Psoas muscle (tissue), 8 donors: ENCODE measurements around the gene C19orf53. TPM values are rescaled to one million over a fixed set of nuclear protein-coding genes. Genes with fewer than 3 reads are reported as not detected.

Experiments
- ATAC-seq, 4 donors: fragments of 200-7000 bp; cut with Tn5 transposase; one replicate each; pipeline ENCODE4 v1.9.1; 2020; ENCODE audit warnings: moderate library complexity in 3 of 4, mild to moderate bottlenecking in 2 of 4
- DNase-seq, 2 donors: peaks; one replicate each; pipeline ENCODE4 v3.0.0-alpha.2; 2020
- H3K27ac ChIP-seq: fragments of 200-600 bp; one replicate; pipeline ENCODE4 v1.8.0; 2022
- H3K27me3 ChIP-seq, 3 donors: fragments of 200-600 bp in 1 of 3; one replicate each; pipeline versions ENCODE4 v1.6.1 to v1.8.0; 2013 to 2022; ENCODE audit warnings: low read length in 2 of 3, mild to moderate bottlenecking in 2 of 3, moderate library complexity in 1 of 3; ENCODE audit not compliant: insufficient read depth in 3 of 3
- H3K36me3 ChIP-seq, 2 donors: fragments of 200-600 bp in 1 of 2; one replicate each; pipeline versions ENCODE4 v1.6.1 to v1.8.0; 2013 to 2022; ENCODE audit warnings: low read depth in 1 of 2, mild to moderate bottlenecking in 1 of 2, moderate library complexity in 1 of 2; ENCODE audit not compliant: insufficient read depth in 1 of 2
- H3K4me1 ChIP-seq: fragments of 200-600 bp; one replicate; pipeline ENCODE4 v1.8.0; 2022
- H3K4me3 ChIP-seq: fragments of 200-600 bp; one replicate; pipeline ENCODE4 v1.8.0; 2022; ENCODE audit warnings: mild to moderate bottlenecking
- H3K9me3 ChIP-seq: fragments of 200-600 bp; one replicate; pipeline ENCODE4 v1.8.0; 2022
- CTCF ChIP-seq: fragments of 200-600 bp; IDR thresholded peaks from one replicate; pipeline ENCODE4 v1.8.0; 2022; ENCODE audit warnings: antibody characterized with exemption
- WGBS, 3 donors: extraction: QIAGEN DNeasy Blood & Tissue Kit; methylation state at CpG; one replicate each; pipeline versions ENCODE4 v1.1.6 to v1.1.7; 2013; 5-methylcytosine and 5-hydroxymethylcytosine counted together
- intact Hi-C, 2 donors: fragments of 100-400 bp; cut with DNase I; formaldehyde crosslinking; loops; one replicate each; pipeline versions ENCODE4 v1.11.0 to v1.14.2; 2022
- polyA plus RNA-seq, 3 donors: library from polyadenylated mRNA; stranded (reverse); fragments of 200-250 nt; gene quantifications; one replicate each; pipeline ENCODE4 v1.2.3, GENCODE V29; 2013
- total RNA-seq, 4 donors: library from RNA; stranded (reverse); fragmentation: NEBNext Ultra II Directional in 2 of 4; extraction: Animal tissue kit (Norgen Biotek cat#: 25700) in 2 of 4; gene quantifications; one replicate each; pipeline versions ENCODE4 v1.2.1 to v1.2.4, GENCODE V29; 2021 to 2023
- donor health status: healthy with polysubstance abuse.
- donor health status: DM: no; HTN: no; CAD: no; lungs with moderate emphysema.
- donor health status: Bipolar disorder and iron deficiency.
- donor health status: healthy.
- donor health status: DM: yes; HTN: yes; CAD: no.
- donor health status: DM: no; HTN: no; CAD: no.
- donor health status: DM: no; HTN: no; CAD: no.
- donor health status: DM: yes; HTN: yes; CAD: no.

Gene C19orf53
- total and polyA plus RNA-seq, 7 donors: 88.9 to 196 (median 109) TPM

GRCh38 chr19:13741893-13742292 is 32.4 kb upstream of the C19orf53 start:
- H3K36me3 ChIP-seq: no peaks in the 10 kb centered on the region
- H3K27ac ChIP-seq: no peak overlapping the region
- 94 to 97% (median 97%) methylated on average over 2 of the region's 2 CpGs for WGBS, 3 donors
- TF ChIP-seq CTCF: no peak
- no peak overlapping the region for H3K4me3 ChIP-seq
- intact Hi-C loops: no loop called here
- ATAC-seq (no peak), DNase-seq (no peak)
- no peaks in the 10 kb centered on the region for H3K9me3 ChIP-seq
- no peaks in the 10 kb centered on the region for H3K27me3 ChIP-seq
- no peaks in the 10 kb centered on the region for H3K4me1 ChIP-seq

GRCh38 chr19:13742756-13743155 is 31.5 kb upstream of the C19orf53 start:
- Histone ChIP-seq H3K4me3 (no peak overlapping the region), H3K36me3 (no peaks in the 10 kb centered on the region), H3K27ac (no peak overlapping the region), H3K27me3 (no peaks in the 10 kb centered on the region), H3K4me1 (no peaks in the 10 kb centered on the region), H3K9me3 (no peaks in the 10 kb centered on the region)
- ATAC-seq (no peak), DNase-seq (no peak)
- intact Hi-C loops: no loop called here
- no peak for TF ChIP-seq CTCF
- WGBS, 3 donors: 91 to 100% (median 92%) methylated on average over 1 of the region's 1 CpG

- intact Hi-C loops: no loop called here
- DNase-seq (no peak), ATAC-seq (no peak)
- Histone ChIP-seq H3K27ac (no peak overlapping the region), H3K9me3 (no peaks in the 10 kb centered on the region), H3K36me3 (no peaks in the 10 kb centered on the region), H3K27me3 (no peaks in the 10 kb centered on the region), H3K4me1 (peaks cover 9% of the 10 kb centered on the region), H3K4me3 (no peak overlapping the region)
- TF ChIP-seq CTCF: no peak
Observed at GRCh38 chr19:13744174-13744573, 30.1 kb upstream of the C19orf53 start.

- Histone ChIP-seq H3K36me3 (peaks cover 5 to 10% of the 10 kb centered on the region in 2 donors), H3K27me3 (no peaks in the 10 kb centered on the region), H3K4me1 (peaks cover 11% of the 10 kb centered on the region), H3K27ac (peak overlapping the region; percentile 85), H3K4me3 (peak overlapping the region; percentile 73), H3K9me3 (no peaks in the 10 kb centered on the region)
- DNase-seq (no peak), ATAC-seq (no peak)
- WGBS, 3 donors: 88 to 90% (median 90%) methylated on average over 8 of the region's 8 CpGs
- intact Hi-C loops: no loop called here
- no peak for TF ChIP-seq CTCF
Observed at GRCh38 chr19:13747098-13747453, 27.2 kb upstream of the C19orf53 start.

GRCh38 chr19:13748169-13748828 is 26.0 kb upstream of the C19orf53 start:
- H3K4me1 ChIP-seq: peaks cover 11% of the 10 kb centered on the region
- H3K27ac ChIP-seq: peak overlapping the region; percentile 85
- TF ChIP-seq CTCF: no peak
- H3K9me3 ChIP-seq: no peaks in the 10 kb centered on the region
- H3K36me3 ChIP-seq: peaks cover 5 to 22% of the 10 kb centered on the region in 2 donors
- H3K27me3 ChIP-seq: no peaks in the 10 kb centered on the region
- WGBS, 3 donors: 2 to 3% (median 3%) methylated on average over 25 of the region's 25 CpGs
- peak in 1 of 4 donors; percentile 2 for ATAC-seq
- H3K4me3 ChIP-seq: peak overlapping the region; percentile 73
- DNase-seq: no peak
- intact Hi-C loops: no loop called here
